Activated T-helper 17 cell treated with anti-CD3 and anti-CD28 coated beads, Interleukin-2, amount 50 U/mL, for 72 hours (primary cell): ENCODE data around the gene DHRS3. TPM values are rescaled to one million over a fixed set of nuclear protein-coding genes. Genes with fewer than 3 reads are reported as not detected.
"Not testable (repeated sequence)": the region's sequence is repeated elsewhere in the genome, so short reads cannot be mapped to it uniquely, and the experiment has no call there.

Source experiments
- ATAC-seq: fragments of 150-1000 bp; cut with Tn5 transposase; replicated peaks from 2 replicates; pipeline ENCODE4 v1.10.0; 2021; ENCODE audit warnings: mild to moderate bottlenecking, moderate library complexity
- H3K27ac Mint-ChIP-seq: one replicate; pipeline ENCODE4 v1.8.0; 2022; ENCODE audit warnings: mixed read lengths
- H3K27me3 Mint-ChIP-seq: one replicate; pipeline ENCODE4 v1.8.0; 2022; ENCODE audit warnings: mixed read lengths
- H3K36me3 Mint-ChIP-seq: one replicate; pipeline ENCODE4 v1.8.0; 2022; ENCODE audit warnings: low read depth, mild to moderate bottlenecking, mixed read lengths
- H3K4me1 Mint-ChIP-seq: one replicate; pipeline ENCODE4 v1.8.0; 2022; ENCODE audit warnings: mixed read lengths
- H3K4me3 Mint-ChIP-seq: one replicate; pipeline ENCODE4 v1.8.0; 2022; ENCODE audit warnings: mild to moderate bottlenecking, mixed read lengths
- H3K9me3 Mint-ChIP-seq: one replicate; pipeline ENCODE4 v1.8.0; 2022; ENCODE audit warnings: mixed read lengths
- total RNA-seq, 2 donors: library from RNA; stranded (reverse); gene quantifications; one replicate each; pipeline ENCODE4 v1.2.3, GENCODE V29; 2022

DHRS3 gene
- total RNA-seq, 2 donors from 2014 or later: 15.9 to 97.8 TPM

DNA sequence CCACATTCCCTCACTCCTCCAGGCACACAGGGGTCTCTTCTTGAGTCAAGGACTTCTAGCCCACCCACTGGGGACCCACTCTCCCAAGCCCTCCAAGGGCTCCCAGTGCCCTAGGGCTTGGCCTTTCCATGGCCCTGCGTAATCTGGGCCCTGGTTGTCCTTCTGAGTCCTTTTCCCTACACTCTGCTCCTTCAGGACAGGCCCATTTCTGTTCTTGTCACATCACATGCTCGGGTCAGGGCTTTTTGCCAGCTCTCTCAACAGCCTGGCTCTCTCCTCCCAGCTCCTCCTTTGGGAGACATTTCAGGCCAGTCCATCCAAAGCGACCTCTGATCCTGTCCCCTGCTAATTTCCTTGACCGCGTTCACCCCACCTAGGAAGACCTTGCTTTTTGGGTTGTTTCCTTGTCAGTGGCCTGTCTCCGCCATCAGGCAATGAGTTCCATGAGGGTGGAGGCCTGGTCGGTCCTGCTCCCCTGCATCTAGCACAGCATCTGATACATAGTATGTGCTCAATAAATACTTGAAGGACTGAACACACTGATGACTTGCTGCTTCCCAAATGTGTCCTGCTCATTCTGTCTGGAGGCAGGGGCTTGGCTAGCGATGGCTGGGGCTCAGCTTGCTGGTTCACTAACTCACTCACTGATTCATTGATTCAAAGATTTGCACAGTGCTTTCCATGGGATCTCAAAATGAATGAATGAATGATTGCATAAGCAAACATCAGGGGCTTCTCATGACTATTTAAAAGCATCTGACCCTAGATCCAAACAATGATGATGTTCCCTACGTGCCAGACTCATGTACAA is 44.8 kb downstream of the DHRS3 start:
- H3K36me3 Mint-ChIP-seq: peaks cover 71% of the 10 kb centered on the region
- H3K4me1 Mint-ChIP-seq: no peaks in the 10 kb centered on the region
- H3K9me3 Mint-ChIP-seq: no peaks in the 10 kb centered on the region
- no peak overlapping the region for H3K4me3 Mint-ChIP-seq
- H3K27me3 Mint-ChIP-seq: no peaks in the 10 kb centered on the region
- no peak for ATAC-seq
- no peak overlapping the region for H3K27ac Mint-ChIP-seq

DNA sequence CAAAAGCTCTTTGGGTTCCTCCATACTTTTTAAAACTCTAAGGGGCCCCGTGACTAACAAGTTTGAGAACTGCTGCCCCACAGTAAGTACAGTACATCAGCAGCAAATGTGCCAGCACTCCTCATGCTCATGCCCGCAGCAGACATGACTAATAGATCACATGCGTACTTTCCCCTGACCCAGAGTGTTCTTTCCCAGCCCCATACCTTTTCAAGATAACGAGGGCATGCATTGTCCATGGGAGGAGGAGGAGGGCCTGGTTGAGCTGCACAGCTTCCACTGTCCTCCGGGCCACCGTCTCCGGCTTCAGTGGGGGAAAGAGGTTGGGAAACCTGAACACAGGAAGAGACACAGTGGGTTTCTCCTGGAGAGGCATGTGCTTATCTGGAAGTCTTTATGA is 45.5 kb downstream of the DHRS3 start:
- no peak overlapping the region for H3K27ac Mint-ChIP-seq
- no peaks in the 10 kb centered on the region for H3K27me3 Mint-ChIP-seq

DNA sequence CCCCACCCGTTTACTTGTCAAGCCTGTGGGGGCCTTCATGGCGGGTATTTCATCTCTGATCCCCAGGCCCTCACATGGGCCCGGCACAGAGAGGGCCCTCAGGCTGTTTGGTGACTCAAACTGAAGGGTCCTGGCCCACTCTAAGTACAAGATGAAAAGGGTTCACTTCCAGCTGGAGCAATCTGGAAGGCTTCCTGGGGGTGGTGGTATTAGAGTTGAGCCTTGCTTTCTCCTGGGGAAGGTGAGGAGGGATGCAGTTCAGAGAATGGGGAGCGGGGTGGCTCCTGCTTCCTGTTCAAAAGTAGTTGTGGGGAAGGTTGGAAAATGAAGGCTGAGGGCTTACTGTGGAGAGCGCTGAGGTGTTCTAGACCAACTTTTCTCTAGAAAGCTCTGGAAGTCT is 47.7 kb downstream of the DHRS3 start:
- peaks cover 74% of the 10 kb centered on the region for H3K36me3 Mint-ChIP-seq
- no peaks in the 10 kb centered on the region for H3K27me3 Mint-ChIP-seq
- H3K9me3 Mint-ChIP-seq: no peaks in the 10 kb centered on the region
- no peak overlapping the region for H3K4me3 Mint-ChIP-seq
- H3K4me1 Mint-ChIP-seq: no peaks in the 10 kb centered on the region
- H3K27ac Mint-ChIP-seq: no peak overlapping the region
- no peak for ATAC-seq

More for the DNA sequence above, 45.5 kb downstream of the DHRS3 start:
- peak; percentile 50 for ATAC-seq
- Mint-ChIP-seq H3K4me3 (no peak overlapping the region), H3K9me3 (no peaks in the 10 kb centered on the region), H3K36me3 (peaks cover 73% of the 10 kb centered on the region), H3K4me1 (no peaks in the 10 kb centered on the region)

DNA sequence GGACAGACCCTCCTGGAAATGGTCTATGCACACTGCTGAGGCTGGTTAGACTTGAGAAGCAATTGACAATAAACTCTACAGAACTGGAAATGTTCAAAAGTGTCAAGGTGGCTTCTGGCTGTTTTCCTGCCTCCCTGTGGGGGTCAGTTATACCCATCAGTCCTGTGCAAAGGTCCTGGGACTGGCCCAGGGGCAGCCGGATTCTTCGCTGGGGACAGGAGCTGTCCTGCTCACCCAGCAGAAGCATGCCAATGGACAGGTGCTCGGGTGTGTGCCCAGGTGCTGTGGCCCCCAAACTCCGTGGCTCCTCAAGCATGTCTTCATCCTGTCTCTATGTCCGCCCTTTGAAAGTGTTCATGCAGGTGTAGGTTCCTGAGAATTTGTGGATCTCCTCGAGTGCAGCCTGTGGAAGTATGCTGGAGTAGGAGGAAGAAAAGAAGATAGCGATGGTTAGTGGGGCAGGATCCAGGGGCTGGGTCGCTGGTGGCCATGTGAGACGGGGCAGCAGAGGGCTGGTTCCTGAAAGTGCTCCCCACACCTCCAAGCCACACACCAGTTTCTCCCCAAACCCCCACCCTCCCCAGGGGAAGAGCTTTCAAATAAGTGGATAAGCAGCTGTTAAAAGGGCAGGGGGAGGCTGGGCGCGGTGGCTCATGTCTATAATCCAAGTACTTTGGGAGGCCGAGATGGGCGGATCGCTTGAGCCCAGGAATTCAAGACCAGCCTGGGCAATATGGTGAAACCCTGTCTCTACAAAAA is 49.8 kb downstream of the DHRS3 start:
- Mint-ChIP-seq H3K4me1 (no peaks in the 10 kb centered on the region), H3K27me3 (no peaks in the 10 kb centered on the region), H3K36me3 (peaks cover 57% of the 10 kb centered on the region), H3K27ac (peak overlapping the region; percentile 28), H3K9me3 (peaks cover 7% of the 10 kb centered on the region), H3K4me3 (no peak overlapping the region)
- no peak for ATAC-seq

DNA sequence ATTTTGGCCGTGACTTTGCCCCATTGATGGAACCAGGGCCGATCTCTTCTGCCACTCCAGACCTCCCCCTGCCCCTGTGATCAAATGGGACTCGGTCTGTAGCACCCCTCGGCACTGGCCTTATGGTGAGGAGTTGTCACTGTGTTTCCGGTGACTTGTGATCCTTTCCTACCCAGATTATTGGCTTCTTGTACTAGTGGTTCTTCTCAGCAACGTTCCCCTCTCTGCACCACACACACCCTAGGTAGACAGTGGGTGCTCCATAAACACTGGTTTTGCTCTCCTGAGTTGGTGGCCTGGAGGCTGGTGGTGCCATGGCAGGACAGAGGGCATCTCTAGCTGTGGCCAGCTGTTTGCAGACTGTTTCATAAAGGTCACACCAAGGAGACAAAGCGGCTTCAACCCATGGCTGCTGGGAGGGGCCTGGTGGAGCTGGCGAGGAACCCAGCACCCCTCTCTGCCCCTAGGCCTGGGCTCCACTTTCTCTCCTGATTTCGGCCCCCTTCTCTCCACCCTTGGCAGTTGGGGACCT is 50.7 kb downstream of the DHRS3 start:
- Mint-ChIP-seq H3K4me3 (no peak overlapping the region), H3K27ac (peak overlapping the region; percentile 28), H3K36me3 (peaks cover 49% of the 10 kb centered on the region), H3K27me3 (no peaks in the 10 kb centered on the region), H3K4me1 (no peaks in the 10 kb centered on the region), H3K9me3 (peaks cover 15% of the 10 kb centered on the region)
- peak; percentile 6 for ATAC-seq

- peak; percentile 12 for ATAC-seq
- peak overlapping the region; percentile 28 for H3K27ac Mint-ChIP-seq
- H3K27me3 Mint-ChIP-seq: no peaks in the 10 kb centered on the region
- H3K9me3 Mint-ChIP-seq: peaks cover 17% of the 10 kb centered on the region
- peaks cover 43% of the 10 kb centered on the region for H3K36me3 Mint-ChIP-seq
- no peaks in the 10 kb centered on the region for H3K4me1 Mint-ChIP-seq
- H3K4me3 Mint-ChIP-seq: no peak overlapping the region
Observed at GRCh38 chr1:12566484-12567287, 51.3 kb downstream of the DHRS3 start.

- Mint-ChIP-seq H3K4me1 (no peaks in the 10 kb centered on the region), H3K27ac (no peak overlapping the region), H3K36me3 (peaks cover 39% of the 10 kb centered on the region), H3K4me3 (no peak overlapping the region), H3K27me3 (no peaks in the 10 kb centered on the region), H3K9me3 (peaks cover 17% of the 10 kb centered on the region)
- ATAC-seq: no peak
Observed at GRCh38 chr1:12565966-12566352, 52.1 kb downstream of the DHRS3 start.

DNA sequence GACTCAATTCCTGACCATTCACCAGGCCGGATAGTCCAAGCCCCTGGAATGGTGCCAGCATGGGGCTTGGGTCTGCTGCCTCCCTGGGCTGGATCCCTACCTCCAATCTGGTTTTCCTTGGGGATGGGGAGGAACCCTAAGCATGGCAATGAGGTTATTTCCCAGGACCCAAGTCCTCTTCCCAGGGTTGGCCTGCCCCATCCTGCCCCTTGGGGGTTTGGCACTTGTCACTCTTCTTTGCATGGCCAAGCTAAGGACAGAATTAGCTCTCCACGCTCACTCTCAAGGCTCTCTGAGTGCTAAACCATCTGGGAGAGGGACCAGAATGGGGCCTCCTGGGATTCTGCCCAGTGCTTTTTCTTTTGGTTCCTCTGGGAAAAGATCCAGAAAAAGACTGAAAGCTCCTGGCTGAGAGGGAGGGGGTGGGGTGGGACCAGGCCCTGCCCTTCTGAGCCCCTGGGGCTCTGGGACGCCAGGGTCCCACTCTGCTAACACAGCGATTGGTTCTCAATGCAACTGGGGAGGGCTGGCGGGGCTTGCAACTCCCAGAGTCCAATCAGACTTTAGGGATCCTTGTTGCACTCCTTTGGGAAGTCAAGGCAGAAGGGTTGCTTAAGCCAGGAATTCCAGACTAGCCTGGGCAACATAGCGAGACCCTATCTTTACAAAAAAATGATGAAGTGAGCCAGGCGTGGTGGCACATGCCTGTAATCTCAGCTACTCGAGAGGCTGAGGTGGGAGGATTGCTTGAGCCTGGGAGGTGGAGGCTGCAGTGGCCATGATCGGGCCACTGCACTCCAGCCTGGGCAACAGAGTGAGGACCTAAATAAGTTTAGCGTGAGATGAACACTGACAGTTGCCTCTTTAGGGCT is 52.7 kb downstream of the DHRS3 start:
- H3K27ac Mint-ChIP-seq: no peak overlapping the region
- no peak overlapping the region for H3K4me3 Mint-ChIP-seq
- no peaks in the 10 kb centered on the region for H3K4me1 Mint-ChIP-seq
- no peaks in the 10 kb centered on the region for H3K27me3 Mint-ChIP-seq
- H3K36me3 Mint-ChIP-seq: peaks cover 35% of the 10 kb centered on the region
- no peak for ATAC-seq
- peaks cover 17% of the 10 kb centered on the region for H3K9me3 Mint-ChIP-seq

DNA sequence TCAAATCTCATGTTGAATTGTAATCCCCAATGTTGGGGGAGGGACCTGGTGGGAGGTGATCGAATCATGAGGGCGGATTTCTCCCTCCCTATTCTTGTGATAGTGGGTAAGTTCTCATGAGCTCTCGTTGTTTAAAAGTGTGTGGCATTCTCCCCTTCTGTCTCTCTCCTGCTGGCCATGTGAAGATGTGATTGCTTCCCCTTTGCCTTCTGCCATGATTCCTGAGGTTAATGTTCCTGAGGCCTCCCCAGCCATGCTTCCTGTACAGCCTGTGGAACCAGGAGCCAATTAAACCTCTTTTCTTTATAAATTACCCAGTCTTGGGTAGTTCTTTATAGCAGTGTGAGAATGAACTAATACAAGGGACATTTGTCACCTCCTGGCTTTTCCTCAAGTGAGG is 53.8 kb downstream of the DHRS3 start:
- Mint-ChIP-seq H3K9me3 (peaks cover 17% of the 10 kb centered on the region), H3K36me3 (peaks cover 30% of the 10 kb centered on the region)
- H3K27me3 Mint-ChIP-seq, H3K27ac Mint-ChIP-seq, H3K4me3 Mint-ChIP-seq, ATAC-seq, H3K4me1 Mint-ChIP-seq: not testable (repeated sequence)

DNA sequence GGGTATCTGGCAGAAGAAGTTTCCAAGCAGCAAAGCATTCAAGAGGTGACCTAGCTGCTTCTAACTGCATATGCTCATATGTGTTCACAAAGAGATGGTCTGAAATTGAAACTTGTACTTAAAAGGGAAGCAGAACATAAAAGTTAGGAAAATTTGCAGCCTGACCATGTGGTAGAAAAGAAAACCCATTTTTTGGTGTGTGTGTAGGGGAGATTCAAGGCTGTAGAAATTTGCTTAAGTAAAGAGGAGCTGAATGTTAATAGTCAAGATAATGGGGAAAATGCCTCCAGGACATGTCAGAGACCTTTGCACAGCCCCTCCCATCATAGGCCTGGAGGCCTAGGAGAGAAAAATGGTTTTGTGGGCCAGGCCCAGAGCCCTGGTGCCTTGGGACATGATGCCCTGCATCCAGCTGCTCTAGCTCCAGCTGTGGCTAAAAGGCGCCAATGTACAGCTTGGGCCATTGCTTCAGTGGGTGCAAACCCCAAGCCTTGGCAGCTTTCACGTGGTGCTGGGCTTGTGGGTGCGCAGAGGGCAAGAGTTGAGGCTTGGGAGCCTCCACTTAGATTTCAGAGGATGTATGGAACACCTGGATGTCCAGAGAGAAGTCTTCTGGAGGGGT is 54.9 kb downstream of the DHRS3 start:
- Mint-ChIP-seq H3K4me3 (no peak overlapping the region), H3K27me3 (no peaks in the 10 kb centered on the region), H3K9me3 (peaks cover 17% of the 10 kb centered on the region), H3K4me1 (no peaks in the 10 kb centered on the region), H3K27ac (no peak overlapping the region), H3K36me3 (peaks cover 22% of the 10 kb centered on the region)
- no peak for ATAC-seq

DNA sequence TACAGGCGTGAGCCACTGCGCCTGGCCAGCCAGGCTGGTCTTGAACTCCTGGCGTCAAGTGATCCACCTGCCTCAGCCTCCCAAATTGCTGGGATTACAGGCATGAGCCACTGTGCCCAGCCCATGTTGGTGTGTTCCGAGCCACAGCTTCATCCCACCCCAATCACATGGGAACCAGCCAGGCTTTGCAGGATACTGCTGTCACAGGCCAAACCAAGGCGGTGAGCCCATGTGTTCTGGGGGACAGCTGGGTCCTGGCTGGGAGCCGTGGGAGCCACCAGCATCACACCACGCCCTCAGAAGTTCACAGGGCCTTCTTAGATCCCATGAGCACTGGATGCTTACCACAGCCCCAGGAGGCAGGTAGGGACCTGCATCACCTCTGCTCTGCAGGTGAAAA is 56.9 kb downstream of the DHRS3 start:
- no peak overlapping the region for H3K4me3 Mint-ChIP-seq
- no peak for ATAC-seq
- no peaks in the 10 kb centered on the region for H3K4me1 Mint-ChIP-seq
- H3K36me3 Mint-ChIP-seq: peaks cover 2% of the 10 kb centered on the region
- H3K9me3 Mint-ChIP-seq: peaks cover 17% of the 10 kb centered on the region
- no peak overlapping the region for H3K27ac Mint-ChIP-seq
- no peaks in the 10 kb centered on the region for H3K27me3 Mint-ChIP-seq

GRCh38 chr1:12556957-12557935 is 60.8 kb downstream of the DHRS3 start:
- Mint-ChIP-seq H3K4me1 (no peaks in the 10 kb centered on the region), H3K4me3 (no peak overlapping the region), H3K27me3 (no peaks in the 10 kb centered on the region), H3K27ac (peak overlapping the region; percentile 70), H3K9me3 (peaks cover under 1% of the 10 kb centered on the region), H3K36me3 (no peaks in the 10 kb centered on the region)
- no peak for ATAC-seq
